ENCODE results near the gene APLP1. TPM values are rescaled to one million over a fixed set of nuclear protein-coding genes. Genes with fewer than 3 reads are reported as not detected.
"Not testable (repeated sequence)": the region's sequence is repeated elsewhere in the genome, so short reads cannot be mapped to it uniquely, and the experiment has no call there.

The APLP1 gene
- total RNA-seq, 4 donors from 2014 or later, result 1.1 to 10.1 (median 2.3) TPM

- no peak for ATAC-seq (ENCODE audit: low FRiP score)
Measured at GRCh38 chr19:35907377-35907745, 39.0 kb downstream of the APLP1 start.

DNA sequence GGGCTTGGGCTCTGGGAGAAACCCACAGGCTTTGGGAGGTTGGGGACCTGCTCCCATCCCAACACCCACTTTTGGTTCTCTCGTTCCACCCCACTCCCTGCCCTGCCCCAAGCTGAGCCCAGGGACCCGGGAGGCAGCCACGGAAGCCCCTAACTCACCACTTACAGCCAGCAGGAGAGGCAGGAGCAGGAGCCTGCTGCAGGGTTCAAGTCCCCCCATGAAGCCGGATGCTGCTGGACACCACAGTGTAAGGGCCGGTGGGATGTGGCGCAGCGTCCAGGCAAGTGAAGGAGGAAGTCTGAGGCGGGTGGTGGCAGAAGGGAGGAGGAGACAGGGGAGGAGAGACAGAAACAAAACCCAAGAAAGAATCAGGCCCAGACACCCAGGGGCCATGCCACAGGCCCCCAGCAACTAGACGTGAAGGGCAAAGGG, 39.7 kb downstream of the APLP1 start, which contains the start of gene TYROBP:
TSS of gene TYROBP (minus strand) at position 286 of the 432 bp plus-strand sequence. CDS start at position 219, 67 bp downstream.
- TF ChIP-seq, protein P1, sequence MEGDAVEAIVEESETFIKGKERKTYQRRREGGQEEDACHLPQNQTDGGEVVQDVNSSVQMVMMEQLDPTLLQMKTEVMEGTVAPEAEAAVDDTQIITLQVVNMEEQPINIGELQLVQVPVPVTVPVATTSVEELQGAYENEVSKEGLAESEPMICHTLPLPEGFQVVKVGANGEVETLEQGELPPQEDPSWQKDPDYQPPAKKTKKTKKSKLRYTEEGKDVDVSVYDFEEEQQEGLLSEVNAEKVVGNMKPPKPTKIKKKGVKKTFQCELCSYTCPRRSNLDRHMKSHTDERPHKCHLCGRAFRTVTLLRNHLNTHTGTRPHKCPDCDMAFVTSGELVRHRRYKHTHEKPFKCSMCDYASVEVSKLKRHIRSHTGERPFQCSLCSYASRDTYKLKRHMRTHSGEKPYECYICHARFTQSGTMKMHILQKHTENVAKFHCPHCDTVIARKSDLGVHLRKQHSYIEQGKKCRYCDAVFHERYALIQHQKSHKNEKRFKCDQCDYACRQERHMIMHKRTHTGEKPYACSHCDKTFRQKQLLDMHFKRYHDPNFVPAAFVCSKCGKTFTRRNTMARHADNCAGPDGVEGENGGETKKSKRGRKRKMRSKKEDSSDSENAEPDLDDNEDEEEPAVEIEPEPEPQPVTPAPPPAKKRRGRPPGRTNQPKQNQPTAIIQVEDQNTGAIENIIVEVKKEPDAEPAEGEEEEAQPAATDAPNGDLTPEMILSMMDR (IDR thresholded peaks at IDR 0.05), result no peak
- ATAC-seq (ENCODE audit: low FRiP score) (peak; percentile 33), DNase-seq (ENCODE audit: low spot score) (no peak)

More at GRCh38 chr19:35907377-35907745, 39.0 kb downstream of the APLP1 start:
- DNase-seq (ENCODE audit: low spot score), result no peak
- TF ChIP-seq, protein P1 (IDR thresholded peaks at IDR 0.05), result no peak

DNA sequence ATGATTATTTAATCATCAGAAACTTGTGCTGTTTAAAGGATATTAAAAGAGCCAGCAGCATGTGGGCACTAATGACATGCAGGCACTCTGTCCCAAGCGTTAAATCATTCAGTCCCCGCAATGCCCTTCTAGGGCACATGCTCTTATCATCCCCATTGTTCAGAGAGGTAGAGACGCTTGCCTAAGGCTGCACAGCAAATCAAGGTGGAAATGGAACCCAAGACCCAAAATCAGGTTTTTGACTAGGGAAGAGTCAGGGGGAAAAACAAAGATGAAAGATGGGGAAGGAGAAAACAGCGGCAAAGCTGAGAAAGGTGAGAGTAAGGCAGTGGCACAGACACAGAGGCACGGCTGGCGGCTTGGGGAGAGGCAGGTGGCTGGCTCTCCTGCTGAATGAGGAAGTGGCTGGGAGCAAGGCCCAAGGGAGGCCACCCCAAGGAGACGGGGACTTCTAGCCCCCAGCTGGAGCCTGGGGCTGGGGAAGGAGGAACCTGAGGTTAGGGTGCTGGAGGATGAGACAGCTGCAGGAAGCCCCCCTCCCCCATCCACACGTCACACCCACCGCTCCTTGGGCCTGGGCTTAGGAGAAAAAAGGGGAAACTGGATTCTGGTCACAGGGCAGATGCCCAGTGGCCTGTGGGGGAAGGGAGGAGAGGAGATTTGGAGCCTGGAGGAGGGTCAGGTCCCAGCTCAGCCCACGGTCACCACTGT, 40.8 kb downstream of the APLP1 start:
- TF ChIP-seq, protein P1 (IDR thresholded peaks at IDR 0.05), result no peak
- peak; percentile 22 for ATAC-seq (ENCODE audit: low FRiP score)
- DNase-seq (ENCODE audit: low spot score), result no peak

DNA sequence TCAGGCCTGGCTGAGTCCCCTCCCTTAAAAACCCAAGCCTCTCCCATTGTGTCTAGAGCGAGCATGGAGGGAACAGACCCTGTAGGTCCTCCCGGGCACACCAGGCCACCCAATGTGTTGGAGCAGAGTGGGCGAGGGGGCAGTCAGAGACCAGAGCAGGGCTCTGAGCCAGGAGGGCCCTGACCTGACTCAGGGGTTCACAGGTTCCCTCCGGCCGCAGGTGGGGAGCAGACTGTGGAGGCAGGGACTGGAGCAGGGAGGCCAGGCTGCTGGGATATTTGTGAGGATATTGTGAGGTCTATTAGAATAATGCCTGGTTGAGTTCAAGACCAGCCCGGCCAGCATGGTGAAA, 41.3 kb downstream of the APLP1 start:
- TF ChIP-seq, protein P1 (IDR thresholded peaks at IDR 0.05), result no peak
- DNase-seq (ENCODE audit: low spot score), result no peak
- ATAC-seq (ENCODE audit: low FRiP score), result no peak

- not testable (repeated sequence) for DNase-seq (ENCODE audit: low spot score); ATAC-seq (ENCODE audit: low FRiP score)
Measured at GRCh38 chr19:35910355-35910754, 42.0 kb downstream of the APLP1 start.

GRCh38 chr19:35911173-35911572, 42.8 kb downstream of the APLP1 start:
- TF ChIP-seq, protein P1 (IDR thresholded peaks at IDR 0.05), result no peak
- ATAC-seq (ENCODE audit: low FRiP score) (no peak), DNase-seq (ENCODE audit: low spot score) (no peak)

DNA sequence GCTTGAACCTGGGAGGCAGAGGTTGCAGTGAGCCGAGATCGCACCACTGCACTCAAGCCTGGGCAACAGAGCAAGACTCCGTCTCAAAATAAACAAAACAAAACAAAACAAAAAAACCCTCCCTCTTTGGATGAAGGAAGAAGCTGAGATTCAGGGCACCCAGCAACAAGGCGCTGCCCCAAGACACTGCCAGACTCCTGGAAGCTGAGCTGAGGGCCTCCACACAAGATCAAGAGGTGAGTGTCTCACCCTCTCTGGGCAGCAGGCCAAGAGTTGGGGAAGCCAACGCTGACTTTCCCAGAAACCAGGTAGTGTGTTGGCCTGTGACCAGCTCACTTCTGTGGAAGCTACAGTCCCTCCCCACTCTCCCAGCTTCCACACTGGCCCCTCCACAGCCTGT, 43.4 kb downstream of the APLP1 start:
- peak; percentile 61 for ATAC-seq (ENCODE audit: low FRiP score)
- TF ChIP-seq, protein P1 (IDR thresholded peaks at IDR 0.05), result no peak
- DNase-seq (ENCODE audit: low spot score), result no peak
